A549 treated with dexamethasone at 1 μM for 4 hours (cell line): ENCODE measurements around the gene CCDC170. TPM values are rescaled to one million over a fixed set of nuclear protein-coding genes. Genes with fewer than 3 reads are reported as not detected.

Source experiments
- total RNA-seq: library from RNA; stranded (reverse); fragments of 200-300 nt; extraction: Qiagen RNA extraction; gene quantifications from 5 replicates; pipeline ENCODE4 v1.2.3, GENCODE V29; 2022

The CCDC170 gene
- 0.02 to 0.11 TPM (median 0.07 TPM) in 5 replicates for total RNA-seq

DNA sequence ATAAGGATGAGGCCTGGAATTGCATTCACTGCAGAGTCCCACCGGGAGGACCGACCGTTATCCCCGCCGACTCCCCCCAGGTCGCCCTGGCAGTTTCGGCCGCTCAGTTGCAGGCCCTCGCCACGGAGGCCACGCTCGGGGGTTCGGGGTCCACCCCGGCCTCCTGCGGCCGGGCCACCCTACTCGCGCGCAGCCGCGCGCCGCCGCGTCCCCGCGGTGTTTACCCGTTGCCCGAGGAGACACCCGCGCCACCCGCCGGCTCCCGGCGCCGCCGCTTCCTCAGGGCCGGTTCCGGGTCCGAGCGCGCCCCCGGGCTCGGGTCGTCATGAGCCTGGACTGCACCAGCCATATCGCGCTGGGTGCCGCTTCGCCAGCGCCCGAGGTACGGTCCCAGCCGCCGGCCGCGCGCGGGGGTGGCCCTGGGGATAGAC, at the start of gene CCDC170:
CCDC170 (plus strand) TSS at position 214 of the 431 bp plus-strand sequence; CDS start at position 326, 112 bp downstream.

GRCh38 chr6:151451950-151452749, 41.7 kb upstream of the CCDC170 start, which contains the start of gene RMND1:
TSS of gene RMND1 (minus strand) at chr6:151452126. CDS start at chr6:151445811, 6,315 bp downstream.

Other genes starting within 250 kb of the CCDC170 start
- gene ZBTB2, start 102.5 kb upstream of the CCDC170 start, total RNA-seq: 12.7 to 17.2 TPM (median 15.8 TPM) in 5 replicates
- 12.9 to 15.0 TPM (median 14.1 TPM) in 5 replicates for gene RMND1, start 41.9 kb upstream of the CCDC170 start, total RNA-seq